ENCODE data around the gene U2AF1. TPM values are rescaled to one million over a fixed set of nuclear protein-coding genes. Genes with fewer than 3 reads are reported as not detected.

Gene U2AF1, protein sequence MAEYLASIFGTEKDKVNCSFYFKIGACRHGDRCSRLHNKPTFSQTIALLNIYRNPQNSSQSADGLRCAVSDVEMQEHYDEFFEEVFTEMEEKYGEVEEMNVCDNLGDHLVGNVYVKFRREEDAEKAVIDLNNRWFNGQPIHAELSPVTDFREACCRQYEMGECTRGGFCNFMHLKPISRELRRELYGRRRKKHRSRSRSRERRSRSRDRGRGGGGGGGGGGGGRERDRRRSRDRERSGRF
- 19.0 and 28.8 TPM in 2 replicates for total RNA-seq

DNA sequence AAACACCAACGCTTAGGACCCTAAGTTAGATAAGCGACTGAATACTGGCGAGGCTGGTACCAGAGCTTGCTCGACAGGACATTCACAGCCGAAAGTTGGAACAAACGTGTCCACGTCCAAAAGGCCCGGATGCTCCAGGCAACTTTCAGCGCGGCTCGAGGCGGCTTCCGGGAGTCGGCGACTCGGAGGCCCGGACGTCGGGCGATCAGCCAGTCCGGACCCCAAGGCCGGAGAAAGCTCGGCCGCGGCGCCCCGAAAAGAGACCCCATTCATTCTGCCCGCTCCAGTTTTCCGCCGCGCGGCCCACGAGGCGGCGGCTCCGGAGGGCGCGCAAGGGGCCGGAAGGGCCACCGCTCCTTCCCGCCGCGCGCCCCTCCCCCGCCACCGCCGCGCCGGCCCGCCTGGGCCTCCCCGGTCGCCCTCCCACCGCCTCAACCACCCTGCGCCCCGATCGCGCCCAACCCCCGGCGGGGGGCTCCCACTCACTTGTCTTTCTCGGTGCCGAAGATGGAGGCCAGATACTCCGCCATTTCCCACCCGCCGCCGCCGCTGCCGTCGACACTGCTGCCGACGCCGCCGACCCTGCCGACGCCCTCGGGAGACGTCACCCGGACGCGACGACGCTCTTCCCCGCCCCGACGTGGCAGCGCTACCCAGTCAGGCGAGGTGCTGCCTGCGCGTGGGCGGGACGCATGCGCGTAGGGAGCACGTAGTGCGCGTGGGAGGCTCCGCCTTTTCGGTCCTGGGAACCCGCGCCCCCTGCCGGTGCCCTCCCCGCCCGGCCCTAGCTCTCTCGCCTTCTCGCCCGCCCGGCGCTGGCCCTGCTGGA lies at the start of gene U2AF1:
U2AF1 (minus strand) TSS at position 606 of the 829 bp plus-strand sequence; CDS start at position 530, 76 bp downstream.

DNA sequence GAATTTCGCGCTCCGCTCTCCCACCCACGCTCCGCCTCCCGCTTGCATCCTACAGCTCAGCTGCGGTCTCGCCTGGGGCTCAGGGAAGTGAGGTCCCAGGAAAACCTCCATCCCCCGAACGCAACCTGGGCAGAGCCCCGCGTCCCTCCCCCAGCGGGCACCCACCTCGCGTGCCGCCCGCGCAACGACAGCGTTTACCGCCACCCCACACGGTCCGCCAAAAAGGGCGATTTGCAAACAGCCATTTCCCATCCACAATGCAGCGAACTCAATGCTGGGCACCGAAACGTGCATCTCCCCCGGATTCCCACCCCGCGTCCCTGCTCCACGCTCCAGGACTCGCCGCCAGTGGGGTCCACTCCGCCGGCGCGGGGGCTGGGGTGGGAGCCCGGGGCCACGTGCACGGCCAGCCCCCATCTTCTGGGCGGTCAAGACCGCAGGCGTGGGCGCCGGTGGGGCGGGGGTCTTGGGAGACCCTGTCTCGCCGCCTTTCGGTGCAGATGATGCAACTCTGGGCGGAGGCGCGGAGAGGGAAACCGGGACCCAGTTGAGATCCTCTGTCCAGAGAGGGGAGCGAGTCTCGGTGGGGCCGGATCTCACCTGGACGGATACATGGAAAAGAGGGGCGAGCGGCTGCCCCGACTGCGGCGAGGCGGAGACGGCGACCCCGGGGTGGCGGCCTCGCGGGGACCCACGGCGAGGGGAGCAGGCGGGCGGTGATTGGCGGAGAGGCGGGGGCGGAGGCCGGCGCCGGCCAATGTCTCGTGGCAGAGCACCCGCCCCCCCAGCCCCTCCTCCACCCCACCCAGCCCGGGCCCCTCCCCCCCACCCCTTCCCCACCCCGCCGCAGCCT lies 32.0 kb downstream of the U2AF1 start, which contains the start of gene CBS:
CBS (minus strand) TSS at position 666 of the 853 bp plus-strand sequence. CDS start 3,642 bp downstream, outside the sequence.

Other genes with a start within 250 kb of the U2AF1 start
- 4.7 and 10.1 TPM in 2 replicates for gene WDR4, start 228.0 kb downstream of the U2AF1 start, total RNA-seq
- gene NDUFV3, start 214.3 kb downstream of the U2AF1 start, total RNA-seq = 44.2 and 48.0 TPM in 2 replicates
- gene ERVH48-1, start 181.9 kb downstream of the U2AF1 start, total RNA-seq = not detected in 2 replicates
- gene PKNOX1, start 133.0 kb downstream of the U2AF1 start, total RNA-seq = 6.4 and 6.5 TPM in 2 replicates
- gene CBS, start 31.7 kb downstream of the U2AF1 start, total RNA-seq = 17.2 and 22.6 TPM in 2 replicates
- not detected in 2 replicates for gene CRYAA, start 61.4 kb upstream of the U2AF1 start, total RNA-seq